Smooth muscle cell (in vitro differentiated cells): ENCODE measurements around the gene AGPAT4. TPM values are rescaled to one million over a fixed set of nuclear protein-coding genes. Genes with fewer than 3 reads are reported as not detected.
"Not testable (repeated sequence)": the region's sequence is repeated elsewhere in the genome, so short reads cannot be mapped to it uniquely, and the experiment has no call there.

ENCODE experiments used
- DNase-seq: peaks from one replicate; lab custom pipeline; 2025; ENCODE audit not compliant: unreplicated experiment; lab: John Stamatoyannopoulos, UW
- H2AFZ ChIP-seq: fragments of 200-600 bp; sonication (generic); 2 replicates; pipeline ENCODE4 v1.6.0; 2016; ENCODE audit warnings: antibody characterized with exemption, low read depth, mild to moderate bottlenecking
- H3F3A ChIP-seq: fragments of 200-600 bp; sonication (generic); 2 replicates; pipeline ENCODE4 v1.6.0; 2017; ENCODE audit warnings: antibody characterized with exemption, low read depth
- H3K27ac ChIP-seq: fragments of 200-600 bp; sonication (generic); 2 replicates; pipeline ENCODE4 v1.5.1; 2016; ENCODE audit warnings: low read depth, mild to moderate bottlenecking
- H3K27me3 ChIP-seq: fragments of 200-600 bp; sonication (generic); 2 replicates; pipeline ENCODE4 v1.6.1; 2016; ENCODE audit warnings: low read depth, mild to moderate bottlenecking
- H3K36me3 ChIP-seq: fragments of 200-600 bp; sonication (generic); 2 replicates; pipeline ENCODE4 v1.5.1; 2016; ENCODE audit warnings: low read depth
- H3K4me1 ChIP-seq: fragments of 200-600 bp; sonication (generic); 2 replicates; pipeline ENCODE4 v1.5.1; 2016; ENCODE audit warnings: low read depth
- H3K4me2 ChIP-seq: fragments of 200-600 bp; sonication (generic); 2 replicates; pipeline ENCODE4 v1.6.0; 2016; ENCODE audit warnings: mild to moderate bottlenecking
- H3K4me3 ChIP-seq: fragments of 200-600 bp; sonication (generic); 2 replicates; pipeline ENCODE4 v1.5.1; 2016; ENCODE audit warnings: mild to moderate bottlenecking
- H3K79me2 ChIP-seq: fragments of 200-600 bp; sonication (generic); 2 replicates; pipeline ENCODE4 v1.6.0; 2016; ENCODE audit warnings: low read depth, mild to moderate bottlenecking
- H3K9ac ChIP-seq: fragments of 200-600 bp; sonication (generic); 2 replicates; pipeline ENCODE4 v1.6.0; 2016; ENCODE audit warnings: low read depth
- H3K9me3 ChIP-seq: fragments of 200-600 bp; sonication (generic); replicated peaks from 2 replicates; pipeline ENCODE4 v1.5.1; 2016; ENCODE audit warnings: low read depth
- H4K20me1 ChIP-seq: fragments of 200-600 bp; sonication (generic); 2 replicates; pipeline ENCODE4 v1.6.0; 2016; ENCODE audit warnings: low read depth
- WGBS: methylation state at CpG from one replicate; pipeline ENCODE4 v1.1.7; 2016; ENCODE audit warnings: low lambda C conversion rate; 5-methylcytosine and 5-hydroxymethylcytosine counted together
- polyA plus RNA-seq: library from polyadenylated mRNA; unstranded; fragments of >200 nt; fragmentation: Nextera tagmentation; extraction: Ambion mirVana; gene quantifications from 2 replicates; pipeline ENCODE4 v1.2.1, GENCODE V29; 2016
- total RNA-seq: library from RNA; depleted of rRNA; stranded (reverse); fragments of >200 nt; gene quantifications from 2 replicates; pipeline ENCODE4 v1.2.3, GENCODE V29; 2014
- TF ChIP-seq, protein P1 (sequence below): fragments of 200-600 bp; sonication (generic); IDR thresholded peaks from 2 replicates; pipeline ENCODE4 v1.5.1; 2017; ENCODE audit warnings: borderline replicate concordance, mild to moderate bottlenecking, antibody characterized with exemption; ENCODE audit not compliant: insufficient read depth, poor library complexity, severe bottlenecking

AGPAT4 gene
- total and polyA plus RNA-seq, 2 experiments from 2014 or later: 51.4 to 51.8 TPM

DNA sequence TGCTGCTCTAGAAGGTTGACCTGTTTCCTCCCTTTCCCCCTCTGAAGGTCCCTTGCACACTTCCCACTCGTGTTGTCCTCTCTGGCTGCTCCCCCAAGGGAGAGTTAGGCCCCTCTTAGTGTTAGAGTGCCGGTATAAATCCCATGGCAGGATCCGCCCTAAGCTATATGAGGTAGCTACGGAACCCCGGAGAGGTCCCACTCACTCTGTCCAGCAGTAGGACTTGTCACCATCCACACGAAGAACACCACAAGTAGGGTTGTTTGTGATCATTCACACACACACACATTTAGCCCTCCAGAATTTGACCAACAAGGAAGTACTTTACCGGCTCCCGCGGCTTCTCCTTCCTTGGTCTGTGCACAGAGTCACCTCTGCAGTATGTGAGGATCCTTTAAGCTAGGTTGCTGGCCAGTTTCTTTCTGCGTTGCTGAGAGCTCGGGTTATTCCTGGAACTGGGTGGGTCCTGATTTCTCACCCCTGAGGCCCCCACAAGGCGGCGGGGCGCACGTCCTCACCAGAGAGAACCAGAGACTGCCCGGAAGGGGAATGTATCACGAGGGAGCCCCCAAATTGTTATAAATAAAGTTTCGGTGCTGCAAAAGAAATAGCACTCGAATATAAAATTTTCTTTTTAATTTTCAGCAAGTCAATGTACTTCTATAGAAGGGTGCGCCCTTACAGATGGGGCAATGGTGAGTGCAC is 40.8 kb upstream of the AGPAT4 start:
- not testable (repeated sequence) for H4K20me1 ChIP-seq, H3K4me1 ChIP-seq, H3K9ac ChIP-seq, H3K4me2 ChIP-seq, H3F3A ChIP-seq, DNase-seq, H3K9me3 ChIP-seq, H3K79me2 ChIP-seq, H3K27ac ChIP-seq, H3K27me3 ChIP-seq, H3K4me3 ChIP-seq, H3K36me3 ChIP-seq, H2AFZ ChIP-seq
- 93% methylated on average over 20 of the region's 20 CpGs for WGBS

DNA sequence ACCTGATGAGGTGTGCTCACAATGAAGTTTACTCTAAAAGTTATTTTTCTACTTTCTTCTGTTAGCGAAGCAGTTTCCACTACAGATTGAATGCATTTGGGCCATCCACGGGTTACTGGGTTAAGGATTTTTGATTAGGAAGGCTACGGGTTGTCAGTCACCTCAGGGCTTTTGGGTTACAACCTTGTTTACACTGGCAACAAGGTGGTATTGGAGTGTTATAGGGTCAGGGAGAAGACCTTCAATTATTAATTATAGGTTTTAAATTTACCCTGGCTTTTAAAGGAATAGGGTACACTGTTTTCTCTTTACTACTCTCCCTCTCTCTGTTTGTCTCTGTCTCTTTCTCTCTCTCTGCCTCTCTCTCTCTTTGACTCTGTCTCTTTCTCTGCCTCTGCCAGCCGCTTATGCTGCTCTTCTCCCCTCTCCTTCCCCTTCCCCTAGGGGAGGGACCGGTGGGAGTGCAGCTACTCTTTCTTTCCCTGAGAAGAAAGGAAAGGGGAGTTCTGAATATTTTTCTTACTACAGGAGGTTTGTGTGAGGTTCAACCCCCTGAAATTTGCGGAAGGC is 40.2 kb upstream of the AGPAT4 start:
- WGBS: 93% methylated on average over 6 of the region's 6 CpGs
- TF ChIP-seq, protein P1, sequence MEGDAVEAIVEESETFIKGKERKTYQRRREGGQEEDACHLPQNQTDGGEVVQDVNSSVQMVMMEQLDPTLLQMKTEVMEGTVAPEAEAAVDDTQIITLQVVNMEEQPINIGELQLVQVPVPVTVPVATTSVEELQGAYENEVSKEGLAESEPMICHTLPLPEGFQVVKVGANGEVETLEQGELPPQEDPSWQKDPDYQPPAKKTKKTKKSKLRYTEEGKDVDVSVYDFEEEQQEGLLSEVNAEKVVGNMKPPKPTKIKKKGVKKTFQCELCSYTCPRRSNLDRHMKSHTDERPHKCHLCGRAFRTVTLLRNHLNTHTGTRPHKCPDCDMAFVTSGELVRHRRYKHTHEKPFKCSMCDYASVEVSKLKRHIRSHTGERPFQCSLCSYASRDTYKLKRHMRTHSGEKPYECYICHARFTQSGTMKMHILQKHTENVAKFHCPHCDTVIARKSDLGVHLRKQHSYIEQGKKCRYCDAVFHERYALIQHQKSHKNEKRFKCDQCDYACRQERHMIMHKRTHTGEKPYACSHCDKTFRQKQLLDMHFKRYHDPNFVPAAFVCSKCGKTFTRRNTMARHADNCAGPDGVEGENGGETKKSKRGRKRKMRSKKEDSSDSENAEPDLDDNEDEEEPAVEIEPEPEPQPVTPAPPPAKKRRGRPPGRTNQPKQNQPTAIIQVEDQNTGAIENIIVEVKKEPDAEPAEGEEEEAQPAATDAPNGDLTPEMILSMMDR: no peak

DNA sequence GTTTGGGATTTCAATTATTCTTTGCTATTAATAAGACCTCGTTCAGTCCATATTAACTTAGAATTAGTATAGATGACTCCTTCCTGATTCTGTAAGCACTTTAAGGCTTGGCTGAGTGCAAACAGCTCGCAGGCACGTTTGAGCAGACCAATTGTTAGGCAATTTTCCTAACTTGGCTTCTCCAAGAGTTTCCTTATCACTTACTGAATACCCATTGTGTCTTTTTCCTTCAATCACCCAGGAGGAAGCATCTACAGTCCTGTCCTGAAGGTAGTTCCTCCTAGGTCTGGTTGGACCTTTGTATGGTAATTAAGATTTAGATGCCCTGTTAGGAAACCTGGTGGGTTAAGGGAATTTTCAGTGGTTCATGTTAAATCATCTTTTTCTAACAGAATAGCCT is 39.6 kb upstream of the AGPAT4 start:
- not testable (repeated sequence) for H3K4me1 ChIP-seq, H3K36me3 ChIP-seq, H3K9ac ChIP-seq, H3K27me3 ChIP-seq, H4K20me1 ChIP-seq, H3F3A ChIP-seq, H3K4me2 ChIP-seq, H3K4me3 ChIP-seq, H3K9me3 ChIP-seq, H3K27ac ChIP-seq, H2AFZ ChIP-seq, DNase-seq, H3K79me2 ChIP-seq
- 86% methylated on average over 3 of the region's 3 CpGs for WGBS

More for the DNA sequence above, 40.2 kb upstream of the AGPAT4 start:
- H3K27me3 ChIP-seq: no peaks in the 10 kb centered on the region
- no peaks in the 10 kb centered on the region for H3K79me2 ChIP-seq
- no peaks in the 10 kb centered on the region for H3F3A ChIP-seq
- H3K36me3 ChIP-seq: no peaks in the 10 kb centered on the region
- no peak overlapping the region for H3K4me2 ChIP-seq
- no peak for DNase-seq
- no peak overlapping the region for H3K4me3 ChIP-seq
- H4K20me1 ChIP-seq: no peaks in the 10 kb centered on the region
- no peaks in the 10 kb centered on the region for H3K9me3 ChIP-seq
- no peaks in the 10 kb centered on the region for H3K4me1 ChIP-seq
- no peak overlapping the region for H3K9ac ChIP-seq
- H2AFZ ChIP-seq: no peak overlapping the region
- H3K27ac ChIP-seq: no peak overlapping the region

DNA sequence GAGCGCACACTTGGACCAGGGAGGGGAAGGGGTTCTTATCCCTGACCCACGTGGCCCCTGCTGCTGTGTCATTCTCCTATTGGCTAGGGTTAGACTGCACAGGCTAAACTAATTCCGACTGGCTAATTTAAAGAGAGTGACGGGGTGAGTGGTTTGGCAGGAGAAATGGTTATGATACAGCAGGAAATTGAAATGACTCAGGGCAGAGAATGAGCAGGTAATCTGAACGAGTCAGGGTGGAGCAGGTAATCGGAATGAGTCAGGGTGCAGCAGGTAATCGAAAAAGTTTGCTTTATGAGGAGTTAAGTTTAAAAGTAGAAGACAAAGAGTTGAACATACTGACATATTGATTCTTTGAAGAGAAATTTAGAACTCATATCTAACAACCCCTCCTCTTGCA is 35.9 kb upstream of the AGPAT4 start:
- H3K4me3 ChIP-seq, H3K4me1 ChIP-seq, H3F3A ChIP-seq, H3K9me3 ChIP-seq, H3K9ac ChIP-seq, H2AFZ ChIP-seq, H3K36me3 ChIP-seq, DNase-seq, H3K27me3 ChIP-seq, H4K20me1 ChIP-seq, H3K27ac ChIP-seq, H3K4me2 ChIP-seq, H3K79me2 ChIP-seq: not testable (repeated sequence)
- WGBS: 88% methylated on average over 7 of the region's 7 CpGs

DNA sequence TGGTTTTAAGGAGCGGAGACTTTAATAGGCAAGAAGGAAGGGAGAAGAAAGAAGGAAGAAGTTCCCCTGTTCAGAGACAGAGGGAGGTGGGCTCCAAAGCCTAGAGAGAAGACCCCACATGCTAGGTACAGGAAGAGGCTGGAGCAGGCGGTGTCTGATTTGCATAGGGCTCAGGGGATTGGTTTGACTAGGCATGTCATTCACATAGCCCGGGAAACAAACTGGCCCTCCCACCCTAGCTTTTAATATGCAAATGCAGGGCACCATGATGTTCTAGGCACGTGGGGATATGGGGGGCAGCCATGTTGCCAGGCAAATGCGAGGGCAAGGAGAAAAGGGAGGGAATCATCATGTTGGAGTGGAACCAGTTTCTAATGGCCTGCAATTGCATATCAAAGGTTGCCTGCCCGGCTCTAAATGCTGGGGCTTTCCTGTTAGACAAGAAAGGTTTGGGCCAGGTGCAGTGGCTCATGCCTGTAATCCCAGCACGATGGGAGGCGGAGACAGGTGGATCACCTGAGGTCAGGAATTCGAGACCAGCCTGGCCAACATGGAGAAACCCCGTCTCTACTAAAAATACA is 34.3 kb upstream of the AGPAT4 start:
- Histone ChIP-seq H3K4me3 (no peak overlapping the region), H2AFZ (no peak overlapping the region), H3K4me2 (no peak overlapping the region), H3K27me3 (no peaks in the 10 kb centered on the region), H4K20me1 (no peaks in the 10 kb centered on the region), H3K9ac (no peak overlapping the region), H3F3A (no peaks in the 10 kb centered on the region), H3K4me1 (no peaks in the 10 kb centered on the region), H3K9me3 (no peaks in the 10 kb centered on the region), H3K36me3 (no peaks in the 10 kb centered on the region), H3K27ac (no peak overlapping the region), H3K79me2 (no peaks in the 10 kb centered on the region)
- WGBS: 85% methylated on average over 10 of the region's 10 CpGs
- DNase-seq: no peak
- TF ChIP-seq, protein P1: no peak
